Tibial artery (tissue), 4 donors: ENCODE data around the gene KCNK7.

Experiments
- DNase-seq, 2 donors: peaks; one replicate each; pipeline ENCODE4 v3.0.0-alpha.2; 2019
- H3K27ac ChIP-seq, 2 donors: fragments of 200-600 bp; sonication (generic) in 1 of 2; 1 replicate in 1 of 2; 2 replicates in 1 of 2; pipeline ENCODE4 v1.5.1; 2018 to 2019; ENCODE audit warnings: mild to moderate bottlenecking in 1 of 2
- H3K27me3 ChIP-seq, 2 donors: fragments of 200-600 bp; sonication (generic) in 1 of 2; one replicate each; pipeline versions ENCODE4 v1.5.1 to v1.6.0; 2016 to 2019
- H3K36me3 ChIP-seq, 3 donors: fragments of 200-600 bp; sonication (generic) in 2 of 3; one replicate each; pipeline ENCODE4 v1.5.1; 2016 to 2019; ENCODE audit warnings: mild to moderate bottlenecking in 2 of 3
- H3K4me1 ChIP-seq, 4 donors: fragments of 200-600 bp; sonication (generic) in 2 of 4; 1 replicate in 3 of 4; 2 replicates in 1 of 4; pipeline ENCODE4 v1.5.1; 2016 to 2019
- H3K4me3 ChIP-seq, 2 donors: fragments of 200-600 bp; sonication (generic) in 1 of 2; 1 replicate in 1 of 2; 2 replicates in 1 of 2; pipeline ENCODE4 v1.5.1; 2018 to 2019; ENCODE audit warnings: mild to moderate bottlenecking in 2 of 2
- H3K9me3 ChIP-seq, 3 donors: fragments of 200-600 bp; sonication (generic) in 1 of 3; one replicate each; pipeline ENCODE4 v1.5.1; 2016 to 2019
- intact Hi-C: fragments of 100-400 bp; cut with DNase I; formaldehyde crosslinking; loops from one replicate; pipeline ENCODE4 v1.15.0; 2023; ENCODE audit warnings: low total_unique reads
- TF ChIP-seq, protein P1 (sequence below), 2 experiments: fragments of 200-600 bp in 1 of 2; fragments of 450-650 bp in 1 of 2; IDR thresholded peaks; one replicate each; pipeline ENCODE4 v1.5.1; 2017 to 2019; ENCODE audit warnings: antibody characterized with exemption in 2 of 2, mild to moderate bottlenecking in 1 of 2, moderate library complexity in 1 of 2

KCNK7 gene

DNA sequence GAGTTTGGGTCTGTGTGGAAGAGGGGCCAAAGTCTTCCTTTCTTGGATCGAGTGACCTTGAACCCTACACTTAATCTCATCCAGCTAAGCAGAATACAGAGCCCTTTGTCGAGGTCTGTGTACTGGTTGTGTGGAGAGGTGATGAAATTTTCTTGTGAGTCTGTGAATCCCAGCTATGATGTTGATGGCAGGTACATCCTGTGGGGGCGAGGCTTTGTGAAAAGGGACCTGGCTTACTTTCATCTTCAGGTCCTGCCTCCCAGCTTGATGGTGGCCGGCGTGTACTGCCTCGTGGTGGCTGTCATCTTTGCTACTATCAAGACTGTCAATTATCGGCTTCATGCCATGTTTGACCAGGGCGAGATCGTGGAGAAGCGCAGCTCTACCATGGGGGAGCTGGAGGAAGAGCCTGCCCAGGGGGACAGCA is 21.0 kb upstream of the KCNK7 start:
- Histone ChIP-seq H3K27me3 (no peaks in the 10 kb centered on the region), H3K4me3 (peak overlapping the region; percentile 98), H3K27ac (peak overlapping the region; percentile 88 to 91), H3K4me1 (peaks cover 0 to 47% (median 37%) of the 10 kb centered on the region in 4 donors), H3K9me3 (no peaks in the 10 kb centered on the region), H3K36me3 (peaks cover 34 to 66% (median 42%) of the 10 kb centered on the region in 3 donors)
- TF ChIP-seq, protein P1, sequence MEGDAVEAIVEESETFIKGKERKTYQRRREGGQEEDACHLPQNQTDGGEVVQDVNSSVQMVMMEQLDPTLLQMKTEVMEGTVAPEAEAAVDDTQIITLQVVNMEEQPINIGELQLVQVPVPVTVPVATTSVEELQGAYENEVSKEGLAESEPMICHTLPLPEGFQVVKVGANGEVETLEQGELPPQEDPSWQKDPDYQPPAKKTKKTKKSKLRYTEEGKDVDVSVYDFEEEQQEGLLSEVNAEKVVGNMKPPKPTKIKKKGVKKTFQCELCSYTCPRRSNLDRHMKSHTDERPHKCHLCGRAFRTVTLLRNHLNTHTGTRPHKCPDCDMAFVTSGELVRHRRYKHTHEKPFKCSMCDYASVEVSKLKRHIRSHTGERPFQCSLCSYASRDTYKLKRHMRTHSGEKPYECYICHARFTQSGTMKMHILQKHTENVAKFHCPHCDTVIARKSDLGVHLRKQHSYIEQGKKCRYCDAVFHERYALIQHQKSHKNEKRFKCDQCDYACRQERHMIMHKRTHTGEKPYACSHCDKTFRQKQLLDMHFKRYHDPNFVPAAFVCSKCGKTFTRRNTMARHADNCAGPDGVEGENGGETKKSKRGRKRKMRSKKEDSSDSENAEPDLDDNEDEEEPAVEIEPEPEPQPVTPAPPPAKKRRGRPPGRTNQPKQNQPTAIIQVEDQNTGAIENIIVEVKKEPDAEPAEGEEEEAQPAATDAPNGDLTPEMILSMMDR (IDR thresholded peaks at IDR 0.05), result no peak
- peak in 1 of 2 donors; percentile 66 for DNase-seq
- intact Hi-C loops, result loop anchor here (5.0 kb wide), 2 partner anchors 46 to 201 kb away; partner anchors contain the start of gene RELA

DNA sequence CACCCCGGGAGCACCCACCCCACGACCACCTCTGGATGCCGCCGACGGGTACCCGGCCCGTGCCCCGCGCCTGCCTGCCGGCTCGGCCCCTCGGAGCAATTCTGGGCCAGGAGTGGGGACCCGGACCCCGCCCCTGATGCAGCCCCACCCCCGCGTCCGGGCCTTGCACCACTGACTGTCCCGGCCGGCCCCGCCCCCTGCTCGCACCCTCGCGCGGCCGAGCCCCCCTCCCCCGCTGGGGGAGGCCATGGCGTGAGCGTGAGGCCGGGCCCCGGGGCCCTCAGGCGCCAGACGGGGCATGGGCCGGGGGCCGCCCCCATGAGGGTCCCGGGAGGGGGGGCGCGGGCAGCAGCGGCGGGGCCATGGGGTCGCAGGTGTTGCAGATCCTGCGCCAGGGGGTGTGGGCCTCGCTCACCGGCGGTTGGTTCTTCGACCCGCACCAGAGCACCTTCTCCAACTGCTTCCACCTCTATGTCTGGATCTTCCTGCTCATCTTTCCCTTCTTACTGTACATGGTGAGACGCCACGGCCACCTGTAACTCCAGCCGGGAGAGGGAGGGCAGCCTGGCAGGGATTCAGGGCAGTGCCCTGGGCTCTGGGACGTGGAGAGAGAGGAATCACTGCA is 20.5 kb upstream of the KCNK7 start:
- peaks cover 0 to 52% (median 43%) of the 10 kb centered on the region in 4 donors for H3K4me1 ChIP-seq
- TF ChIP-seq, protein P1 (IDR thresholded peaks at IDR 0.05), result no peak
- H3K4me3 ChIP-seq, result peak overlapping the region; percentile 98
- H3K36me3 ChIP-seq, result peaks cover 33 to 66% (median 40%) of the 10 kb centered on the region in 3 donors
- peak overlapping the region; percentile 88 to 91 for H3K27ac ChIP-seq
- peak in 1 of 2 donors; percentile 84 for DNase-seq
- intact Hi-C loops, result loop anchor here (5.0 kb wide), 2 partner anchors 46 to 201 kb away; partner anchors contain the start of gene RELA
- H3K27me3 ChIP-seq, result no peaks in the 10 kb centered on the region
- H3K9me3 ChIP-seq, result no peaks in the 10 kb centered on the region

DNA sequence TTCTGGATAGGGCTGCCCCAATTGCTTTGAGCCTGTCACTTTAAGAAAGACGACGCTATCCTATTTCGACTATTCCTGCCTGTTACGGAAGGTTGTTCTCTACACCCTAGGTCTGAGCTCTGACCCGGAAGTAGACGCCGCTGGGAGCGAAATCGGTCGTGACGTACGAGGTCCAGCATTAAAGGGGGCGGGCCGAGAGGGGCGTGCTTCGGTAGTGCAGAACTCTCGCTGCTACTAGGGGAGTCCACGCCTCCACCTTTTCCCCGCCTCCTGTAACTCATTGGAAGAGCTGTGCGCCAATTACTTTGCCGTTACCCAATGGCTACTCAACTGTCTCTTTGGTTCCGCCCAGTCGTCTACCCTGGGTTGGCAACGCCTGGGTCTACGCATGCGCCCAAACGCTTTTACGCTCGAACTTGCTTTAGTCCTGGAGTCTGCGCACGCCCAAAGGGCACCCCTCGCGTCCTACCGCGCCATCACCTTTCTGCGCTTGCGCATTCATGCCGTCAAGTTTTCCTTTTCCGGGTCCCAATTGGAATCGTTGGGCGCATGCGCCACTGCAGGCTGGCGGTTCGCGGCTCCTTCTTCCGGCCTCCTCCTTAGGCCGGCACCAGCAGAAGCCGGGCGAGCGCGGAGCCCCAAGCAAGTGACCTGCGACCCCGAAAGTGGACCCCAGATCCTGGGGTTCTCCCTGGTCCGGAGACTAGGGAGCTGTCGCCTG is 19.8 kb upstream of the KCNK7 start, which contains the start of gene PCNX3:
TSS of gene PCNX3 (plus strand) at position 548 of the 721 bp plus-strand sequence. CDS start 536 bp downstream, outside the sequence.
- intact Hi-C loops, result loop anchor here (5.0 kb wide), 2 partner anchors 47 to 202 kb away; partner anchors contain the start of gene RELA
- DNase-seq, result peak; percentile 100
- peaks cover 26 to 65% (median 33%) of the 10 kb centered on the region in 3 donors for H3K36me3 ChIP-seq
- H3K4me1 ChIP-seq, result peaks cover 0 to 59% (median 49%) of the 10 kb centered on the region in 4 donors
- no peaks in the 10 kb centered on the region for H3K27me3 ChIP-seq
- H3K27ac ChIP-seq, result peak within 1 kb of the TSS; percentile 88 to 96
- H3K4me3 ChIP-seq, result peak within 1 kb of the TSS; percentile 98
- no peaks in the 10 kb centered on the region for H3K9me3 ChIP-seq
- TF ChIP-seq, protein P1 (IDR thresholded peaks at IDR 0.05), result no peak

DNA sequence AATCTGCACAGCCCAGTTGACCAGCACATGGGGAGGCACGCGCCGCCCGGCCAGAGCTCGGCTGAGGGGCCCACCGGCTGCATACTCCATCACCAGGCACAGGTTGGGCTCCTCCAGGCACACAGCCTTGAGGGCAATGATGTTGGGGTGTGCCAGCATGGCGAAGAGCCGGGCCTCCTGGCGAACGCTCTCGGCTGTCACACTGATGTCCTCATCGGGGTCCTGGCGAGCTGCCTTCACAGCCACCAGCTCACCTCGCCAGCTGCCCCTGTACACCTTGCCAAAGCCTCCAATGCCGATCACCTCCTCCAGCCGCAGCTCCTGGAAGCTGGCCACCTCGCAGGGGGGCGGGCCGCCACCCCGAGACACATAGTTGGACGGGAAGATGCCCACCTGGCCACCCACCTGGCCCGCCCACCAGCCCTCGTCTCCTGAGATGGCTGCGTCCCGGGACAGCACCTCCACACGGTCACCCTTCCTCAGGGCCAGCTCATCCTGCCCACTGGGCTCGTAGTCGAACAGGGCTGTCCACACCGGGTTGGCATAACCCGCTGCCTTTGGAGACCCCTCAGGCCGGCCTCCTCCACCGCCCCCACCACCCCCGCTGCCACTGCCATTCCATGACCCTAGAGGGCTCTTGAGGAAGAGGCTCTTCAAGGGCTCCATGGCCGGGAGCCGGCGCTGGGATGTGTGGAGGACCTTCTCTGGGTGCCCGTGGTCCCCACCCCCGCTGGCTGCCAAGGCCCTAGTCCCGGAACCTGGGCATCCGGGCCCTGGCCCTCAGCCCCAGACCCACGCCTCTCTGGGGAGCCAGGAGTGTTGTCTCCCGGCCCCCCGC is 17.7 kb upstream of the KCNK7 start:
- TF ChIP-seq, protein P1 (IDR thresholded peaks at IDR 0.05), result no peak
- peak overlapping the region; percentile 87 to 96 for H3K27ac ChIP-seq
- intact Hi-C loops, result loop anchor here (5.0 kb wide), 1 partner anchor 86 kb away; the partner anchor contains the start of gene SCYL1

DNA sequence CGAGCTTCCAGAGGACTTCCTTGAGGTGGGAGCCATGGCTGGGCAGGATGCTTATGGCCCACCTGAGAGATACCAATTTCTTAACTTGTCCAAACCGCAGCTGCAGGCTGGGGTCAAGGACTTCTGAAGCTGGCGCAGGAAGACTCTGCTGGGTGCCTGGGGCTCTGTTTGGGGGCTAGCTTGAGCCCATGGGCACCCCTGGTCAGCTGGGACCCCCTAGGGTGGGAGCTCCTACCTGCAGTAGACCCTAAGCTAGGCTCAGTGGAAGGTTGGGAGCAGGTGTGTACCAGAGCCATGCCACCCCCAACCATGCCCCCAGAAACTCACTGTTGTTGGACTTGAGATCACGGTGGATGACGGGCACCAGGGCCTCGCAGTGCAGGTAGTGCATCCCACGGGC is 17.1 kb upstream of the KCNK7 start:
- TF ChIP-seq, protein P1 (IDR thresholded peaks at IDR 0.05), result no peak
- H3K9me3 ChIP-seq, result no peaks in the 10 kb centered on the region
- intact Hi-C loops, result loop anchor here (5.0 kb wide), 1 partner anchor 85 kb away; the partner anchor contains the start of gene SCYL1
- H3K27ac ChIP-seq, result peak overlapping the region; percentile 87 to 96
- H3K27me3 ChIP-seq, result no peaks in the 10 kb centered on the region
- peaks cover under 1 to 65% (median 14%) of the 10 kb centered on the region in 3 donors for H3K36me3 ChIP-seq
- peaks cover 0 to 71% (median 62%) of the 10 kb centered on the region in 4 donors for H3K4me1 ChIP-seq
- DNase-seq, result peak in 1 of 2 donors; percentile 70
- H3K4me3 ChIP-seq, result peak overlapping the region; percentile 78 to 83

More for the DNA sequence above, 17.7 kb upstream of the KCNK7 start:
- Histone ChIP-seq H3K27me3 (no peaks in the 10 kb centered on the region), H3K4me3 (peak overlapping the region; percentile 78 to 83), H3K9me3 (no peaks in the 10 kb centered on the region), H3K4me1 (peaks cover 0 to 67% (median 59%) of the 10 kb centered on the region in 4 donors), H3K36me3 (peaks cover 6 to 65% (median 15%) of the 10 kb centered on the region in 3 donors)
- peak in 1 of 2 donors; percentile 77 for DNase-seq
